Muscle of back (tissue), 11 donors: ENCODE measurements around the gene PTGIS. TPM values are rescaled to one million over a fixed set of nuclear protein-coding genes. Genes with fewer than 3 reads are reported as not detected.

Experiments
- DNase-seq, 3 donors: peaks; one replicate each; pipeline versions ENCODE4 v3.0.0 to v3.0.0-alpha.2; 2013
- polyA plus RNA-seq, 10 donors: library from polyadenylated mRNA; unstranded; fragments of 120-200 nt; gene quantifications; one replicate each; pipeline ENCODE4 v1.2.1, GENCODE V29; 2013; ENCODE audit not compliant: insufficient read length in 10 of 10

Gene PTGIS
- polyA plus RNA-seq, 10 donors: 24.8 to 39.0 (median 28.7) TPM

DNA sequence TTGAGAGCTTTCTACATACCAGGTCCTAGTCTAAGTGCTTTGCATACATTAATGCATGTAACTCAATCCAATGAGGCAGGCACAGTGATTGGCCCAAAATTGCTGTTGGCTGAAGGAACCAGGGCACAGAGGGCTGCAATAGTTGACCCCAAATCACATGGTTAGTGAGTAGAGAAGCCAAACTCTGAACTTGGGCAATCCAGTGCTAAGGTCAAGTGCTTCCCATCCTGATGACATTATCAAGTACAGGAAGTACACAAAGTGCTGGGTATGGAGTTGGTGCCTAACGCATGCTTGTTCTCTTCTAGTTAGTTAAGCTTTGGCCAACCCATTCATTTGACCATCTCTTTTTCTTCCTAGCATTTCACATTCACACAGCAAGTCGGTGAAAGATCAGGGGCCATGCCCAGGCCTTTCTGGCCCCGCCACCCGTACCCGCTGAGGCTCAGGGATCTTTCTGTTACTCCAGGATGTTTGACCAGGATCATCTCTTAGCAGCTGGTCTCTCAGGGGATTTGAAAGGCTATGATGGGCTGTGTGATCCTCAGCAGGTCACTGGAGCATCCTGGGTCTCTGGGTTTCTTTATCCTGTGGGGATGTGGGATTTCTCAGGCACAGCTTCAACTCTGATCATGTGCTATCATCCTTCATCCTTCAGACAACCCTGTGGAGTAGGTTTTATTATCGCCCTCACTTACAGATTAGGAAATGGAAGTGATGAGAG is 92.5 kb downstream of the PTGIS start:
- no peak for DNase-seq

DNA sequence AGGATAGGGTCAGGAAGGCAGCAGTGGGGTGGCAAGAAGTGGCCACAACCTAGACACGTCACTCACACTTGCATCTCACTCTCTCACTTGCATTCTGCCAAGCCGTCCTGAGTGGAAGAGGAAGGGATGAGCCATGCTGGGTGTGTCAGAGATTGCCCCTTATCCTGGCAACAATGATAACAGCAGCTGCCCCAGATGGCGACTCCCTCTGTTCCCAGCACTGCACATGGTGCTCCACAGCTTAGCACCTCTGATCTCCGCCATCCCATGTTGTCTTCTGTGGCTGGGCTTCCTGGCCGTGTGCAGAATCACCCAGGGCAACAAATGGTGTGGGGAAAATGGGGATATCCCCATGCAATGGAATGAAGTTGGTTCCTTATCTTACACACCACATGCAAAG is 96.5 kb downstream of the PTGIS start:
- no peak for DNase-seq

DNA sequence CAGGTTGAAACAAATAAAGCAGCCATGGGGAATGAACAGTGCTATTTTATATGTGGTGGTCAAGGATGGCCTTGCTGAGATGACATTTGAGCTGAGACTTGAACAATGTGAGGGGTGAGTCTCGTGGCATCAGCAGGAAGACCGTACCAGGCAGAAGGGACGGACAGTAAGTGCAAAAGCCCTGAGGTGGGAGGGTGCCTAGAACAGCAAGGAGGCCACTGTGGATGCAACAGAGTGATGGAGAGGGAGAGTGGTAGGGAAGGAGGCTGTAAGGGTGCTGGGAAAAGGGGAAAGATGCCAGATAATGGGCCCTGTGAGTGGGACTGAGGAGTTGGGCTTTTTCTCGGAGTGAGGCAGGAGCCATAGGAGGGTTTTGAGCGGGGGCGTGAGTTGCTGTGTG is 97.0 kb downstream of the PTGIS start:
- no peak for DNase-seq

DNA sequence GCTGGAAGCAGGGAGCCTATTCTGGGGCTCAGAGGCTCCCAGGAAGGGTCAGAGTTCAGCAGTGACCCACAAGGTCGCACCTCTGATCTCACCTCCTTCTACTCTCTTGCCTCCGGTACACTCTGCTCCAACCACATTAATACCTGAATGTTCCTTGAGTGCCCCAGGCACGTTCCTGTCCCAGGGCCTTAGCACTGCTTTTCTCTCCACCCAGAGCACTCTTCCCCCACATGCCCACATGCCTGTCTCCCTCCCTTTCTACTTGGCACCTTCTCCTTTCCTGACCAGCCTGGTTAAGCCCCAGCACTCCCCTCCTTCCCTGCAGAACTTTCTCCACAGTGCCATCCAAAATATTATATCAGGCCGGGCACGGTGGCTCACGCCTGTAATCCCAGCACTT is 98.9 kb downstream of the PTGIS start:
- DNase-seq: no peak

DNA sequence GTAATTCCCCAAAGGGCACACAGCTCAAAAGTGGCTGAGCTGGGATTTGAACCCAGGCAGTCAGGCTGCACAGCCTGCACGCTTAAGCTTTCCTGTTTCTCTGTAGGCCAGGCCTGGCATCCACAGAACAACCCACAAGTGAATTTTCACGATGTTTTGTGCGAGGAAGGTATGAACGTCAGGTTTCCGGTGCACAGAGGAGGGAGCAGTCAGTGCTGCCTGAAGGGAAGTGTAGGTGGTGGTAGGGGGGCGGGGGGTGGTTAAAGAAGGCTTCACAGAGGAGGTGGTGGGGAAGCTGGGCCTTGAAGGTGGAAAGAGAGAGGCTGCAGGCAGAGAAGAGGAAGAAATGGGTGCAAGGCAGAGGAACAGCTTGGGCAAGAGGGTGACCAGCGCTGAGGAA is 99.5 kb downstream of the PTGIS start:
- DNase-seq: no peak

DNA sequence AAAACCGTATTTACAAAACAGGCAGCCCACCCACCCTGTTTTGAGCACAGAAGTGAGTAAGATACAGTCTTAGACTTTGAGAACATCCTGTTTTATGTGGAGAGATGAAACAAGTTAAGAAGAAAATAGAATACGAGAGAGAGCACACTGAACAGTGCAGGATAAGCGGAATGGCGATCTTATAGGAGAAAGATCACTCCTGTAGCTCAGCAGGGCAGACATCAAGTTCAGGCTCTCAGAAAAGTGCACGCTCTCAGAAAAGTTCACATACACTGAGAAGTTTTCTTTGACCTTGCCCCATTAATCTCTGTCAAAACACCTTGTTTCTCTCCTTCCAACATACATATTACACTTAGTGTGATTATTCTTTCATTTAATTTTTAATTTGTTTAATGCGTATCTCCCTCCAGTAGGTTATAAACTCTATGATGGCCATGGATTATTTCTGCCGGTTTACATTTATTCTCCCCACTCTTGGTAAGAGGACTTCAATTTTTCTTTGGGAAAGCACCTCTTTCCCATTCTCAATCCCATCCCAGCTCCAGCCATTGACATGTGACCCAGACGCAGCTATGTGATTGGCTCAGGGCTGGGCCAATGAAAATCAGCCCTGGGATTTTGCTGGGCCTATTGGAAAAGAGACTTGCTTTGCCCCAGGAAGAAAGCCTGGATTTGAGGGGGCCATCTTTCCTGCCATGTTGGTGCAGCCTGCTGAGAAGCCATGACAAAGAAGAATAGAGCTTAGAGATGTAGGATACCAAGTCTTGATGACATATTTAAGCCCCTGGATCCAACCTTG is 101.6 kb downstream of the PTGIS start:
- no peak for DNase-seq

DNA sequence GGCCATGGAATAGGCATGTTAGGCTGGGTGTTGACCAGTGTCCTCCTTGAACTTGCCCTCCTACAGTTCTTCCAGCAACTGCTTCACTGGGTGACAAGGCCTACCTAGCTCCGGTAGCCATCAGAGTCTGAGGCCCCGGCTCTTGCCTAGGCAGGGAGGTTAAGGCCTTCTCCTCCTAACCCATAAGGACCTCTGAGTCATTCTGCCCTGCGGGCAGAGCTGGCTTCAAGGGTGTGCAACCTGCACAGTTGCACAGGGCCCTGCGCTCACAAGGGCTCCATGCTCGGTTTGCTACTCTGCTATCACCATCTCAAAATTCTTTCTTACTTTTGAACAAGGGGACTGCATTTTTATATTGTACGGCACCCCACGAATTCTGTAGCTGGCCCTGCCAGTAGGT is 103.4 kb downstream of the PTGIS start:
- DNase-seq: no peak

DNA sequence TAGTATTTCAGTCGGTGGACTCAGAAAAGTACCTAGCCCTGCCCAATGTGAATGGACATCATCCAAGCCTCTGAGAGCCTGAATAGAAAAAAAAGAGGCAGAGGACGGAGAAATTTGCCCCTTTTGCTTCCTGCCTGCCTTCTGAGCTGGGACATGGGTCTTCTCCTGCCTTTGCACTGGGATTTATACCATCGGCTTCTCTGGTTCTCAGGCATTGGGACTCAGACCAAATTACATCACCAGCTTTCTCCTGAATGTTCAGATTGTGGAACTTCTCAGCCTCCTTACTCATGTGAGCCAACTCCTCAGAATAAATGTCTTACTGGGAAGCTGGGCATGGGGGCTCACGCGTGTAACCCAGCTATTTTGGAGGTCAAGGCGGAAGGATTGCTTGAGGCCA is 105.3 kb downstream of the PTGIS start:
- no peak for DNase-seq

DNA sequence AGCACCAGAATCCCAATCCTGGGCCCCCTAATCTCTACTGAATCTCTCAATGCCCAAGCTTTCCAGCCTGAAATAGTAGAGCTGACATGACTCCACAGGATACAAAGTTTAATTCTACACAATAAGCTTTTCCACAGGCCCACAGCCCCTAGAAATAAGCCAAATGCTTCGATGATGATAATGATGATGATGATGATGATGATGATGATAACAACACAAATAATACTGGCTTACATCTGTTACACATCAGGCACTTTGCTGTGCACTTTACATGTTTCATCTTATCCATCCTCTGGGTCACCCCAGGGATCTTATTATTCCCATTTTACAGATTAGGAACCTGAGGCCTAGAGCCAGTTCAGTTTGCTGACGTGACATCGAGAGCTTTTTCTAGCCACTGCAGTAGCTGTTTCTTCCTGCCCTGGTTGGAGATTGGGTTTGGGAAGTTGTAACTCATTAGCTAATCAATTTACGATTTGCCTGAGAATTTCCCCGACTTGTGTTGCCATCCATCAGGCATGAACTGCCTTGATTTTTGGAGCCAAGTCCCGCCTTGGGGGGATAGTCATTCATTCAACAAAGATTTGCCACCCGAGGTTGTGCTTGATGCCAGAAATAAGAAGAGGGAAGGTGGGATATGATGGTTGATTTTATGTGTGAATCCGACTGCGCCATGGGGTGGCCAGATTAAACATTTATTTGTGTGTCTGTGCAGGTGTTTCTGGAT is 105.9 kb downstream of the PTGIS start:
- DNase-seq: no peak

DNA sequence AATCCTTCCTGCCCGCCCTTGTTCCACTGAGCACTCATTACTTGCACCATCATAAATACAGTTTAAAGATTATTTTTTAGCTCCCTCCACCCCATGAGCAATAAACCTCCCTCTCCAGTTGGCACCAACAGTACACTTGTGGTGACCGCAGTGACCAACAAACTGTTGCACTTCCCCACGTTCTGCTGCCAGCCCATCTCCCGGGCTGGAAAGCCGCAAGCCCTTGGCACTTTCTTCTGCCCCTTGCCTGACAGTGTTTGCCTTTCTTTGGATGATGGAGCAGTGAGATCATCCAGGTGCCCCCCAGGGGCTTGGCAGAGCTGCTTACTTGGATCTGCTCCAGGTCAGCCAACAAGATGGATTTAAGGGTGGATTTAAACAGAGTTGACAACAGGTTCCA is 107.0 kb downstream of the PTGIS start:
- no peak for DNase-seq

DNA sequence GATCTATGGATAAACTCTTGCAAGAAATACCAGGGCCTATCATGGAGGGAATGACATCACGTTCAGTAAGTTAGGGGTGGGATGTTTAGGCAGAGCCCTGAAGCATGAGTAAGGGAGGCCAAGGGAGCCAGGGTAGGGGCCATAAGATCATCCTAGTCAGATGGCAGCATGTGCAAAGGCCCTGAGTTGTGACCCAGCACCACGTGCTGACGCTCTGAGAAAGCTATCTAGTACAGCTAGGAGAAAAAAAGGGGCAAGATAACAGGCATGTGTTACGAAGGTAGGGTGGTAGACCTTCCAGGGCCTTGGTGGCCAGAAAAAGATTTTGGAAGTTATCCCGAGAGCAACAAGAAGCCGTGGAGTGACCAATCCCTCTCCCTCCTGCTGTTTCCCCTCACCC is 107.8 kb downstream of the PTGIS start:
- no peak for DNase-seq

DNA sequence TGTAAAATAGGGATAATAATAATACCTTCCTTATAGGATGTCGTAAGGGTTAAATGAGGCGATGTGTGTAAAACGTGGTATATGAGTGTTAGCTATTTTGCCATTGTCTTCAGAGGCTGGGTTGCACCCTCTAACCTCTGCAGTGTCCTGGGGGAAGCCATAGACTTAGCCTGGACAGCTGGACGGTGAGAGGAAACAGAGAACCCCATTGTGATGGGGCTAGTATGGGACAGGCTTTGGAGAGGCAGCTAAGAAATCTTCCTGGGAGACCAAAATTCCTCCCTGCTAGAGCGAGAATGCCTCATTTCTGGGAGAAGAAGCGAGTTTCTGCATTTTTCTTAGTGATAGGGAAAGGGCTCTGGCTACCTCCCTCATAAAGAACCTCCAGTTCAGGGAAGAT is 108.3 kb downstream of the PTGIS start:
- DNase-seq: no peak

DNA sequence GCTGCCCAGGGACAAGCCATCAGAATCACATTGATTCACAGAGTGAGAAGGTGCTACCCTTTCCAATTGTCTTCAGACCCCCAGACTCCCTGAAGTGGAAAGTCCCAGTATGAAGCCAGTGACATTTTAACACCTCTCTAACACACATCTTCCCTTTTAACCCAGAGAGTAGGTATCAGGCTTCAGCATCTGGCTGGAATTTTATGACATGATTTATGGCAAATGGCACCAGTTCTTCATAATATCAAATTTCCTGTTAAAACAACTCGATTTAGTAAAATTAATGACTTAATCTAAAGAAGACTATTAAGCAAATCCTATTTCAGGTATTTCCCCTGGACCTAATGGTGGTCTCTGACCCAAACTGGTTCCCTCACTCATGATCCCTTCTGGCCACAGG is 110.5 kb downstream of the PTGIS start:
- no peak for DNase-seq

DNA sequence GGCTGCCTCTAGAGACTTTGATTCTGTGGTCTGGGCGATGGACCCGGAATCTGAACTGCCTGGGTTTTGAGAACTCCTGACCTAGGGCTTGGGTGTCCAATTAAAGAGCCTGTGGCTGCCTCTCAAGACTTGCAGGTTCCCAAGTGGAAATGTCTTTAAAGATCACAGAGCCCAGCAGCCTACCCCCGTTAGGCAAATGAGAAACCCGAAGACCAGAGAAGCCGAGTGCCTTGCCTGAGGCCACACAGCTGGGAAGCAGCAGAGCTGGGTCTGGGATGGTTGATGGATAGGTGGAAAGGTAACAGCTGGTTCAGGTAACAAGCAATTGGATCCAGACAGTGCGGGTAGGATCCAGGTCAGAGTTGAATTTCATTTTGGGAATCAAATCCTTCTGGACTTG is 111.3 kb downstream of the PTGIS start:
- no peak for DNase-seq

DNA sequence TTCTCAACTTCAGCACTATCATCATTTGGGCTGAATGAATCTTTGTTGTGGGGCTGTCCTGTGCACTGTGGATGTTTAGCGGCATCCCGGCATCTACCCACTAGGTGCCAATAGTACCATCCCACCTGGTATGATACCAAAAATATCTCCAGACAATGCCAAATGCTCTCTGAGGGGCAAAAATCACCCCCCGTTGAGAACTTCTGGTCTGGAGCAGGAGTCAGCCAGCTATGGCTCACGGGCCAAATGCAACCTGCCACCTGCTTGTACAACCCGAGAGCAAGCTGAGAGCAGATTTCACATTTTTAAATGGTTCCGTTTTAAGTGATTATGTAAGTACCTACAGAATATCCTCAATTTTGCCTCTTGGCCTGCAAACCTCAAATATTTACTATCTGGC is 112.2 kb downstream of the PTGIS start:
- DNase-seq: no peak

Other genes with a start within 250 kb of the PTGIS start
- 10 to 100 TPM in 3 of 10 donors, 1 to 10 TPM in 7; 5.2 to 15.7 (median 8.2) TPM for gene KCNB1, start 85.5 kb downstream of the PTGIS start, polyA plus RNA-seq
- 10 to 100 TPM; 31.7 to 40.5 (median 34.7) TPM for gene B4GALT5, start 145.7 kb upstream of the PTGIS start, polyA plus RNA-seq
- gene SLC9A8, start 244.7 kb upstream of the PTGIS start, polyA plus RNA-seq: 1 to 10 TPM; 3.9 to 7.1 (median 5.2) TPM